MM.1S (cell line): ENCODE data around the gene SANBR.

Experiments
- DNase-seq: peaks from one replicate; pipeline ENCODE4 v3.0.0-alpha.2; 2015
- H2AFZ ChIP-seq: fragments of 300-600 bp; sonication (generic); 2 replicates; pipeline ENCODE4 v1.6.0; 2016; ENCODE audit warnings: antibody characterized with exemption, low read length
- H3F3A ChIP-seq: fragments of 300-600 bp; sonication (generic); 2 replicates; pipeline ENCODE4 v1.6.1; 2016; ENCODE audit warnings: mild to moderate bottlenecking, antibody characterized with exemption, low read length, moderate library complexity, mixed read lengths; ENCODE audit not compliant: insufficient read depth
- H3K27ac ChIP-seq: fragments of 300-600 bp; sonication (generic); 2 replicates; pipeline ENCODE4 v1.5.1; 2016; ENCODE audit warnings: mild to moderate bottlenecking, low read length
- H3K27me3 ChIP-seq: fragments of 300-600 bp; sonication (generic); replicated peaks from 2 replicates; pipeline ENCODE4 v1.6.0; 2016; ENCODE audit warnings: low read length; ENCODE audit not compliant: insufficient read depth
- H3K36me3 ChIP-seq: fragments of 300-600 bp; sonication (generic); replicated peaks from 2 replicates; pipeline ENCODE4 v1.6.1; 2016; ENCODE audit warnings: mild to moderate bottlenecking, low read length, mixed read lengths; ENCODE audit not compliant: insufficient read depth
- H3K4me1 ChIP-seq: fragments of 300-600 bp; sonication (generic); 2 replicates; pipeline ENCODE4 v1.6.1; 2016; ENCODE audit warnings: low read length, mixed read lengths
- H3K4me2 ChIP-seq: fragments of 300-600 bp; sonication (generic); 2 replicates; pipeline ENCODE4 v1.6.0; 2016; ENCODE audit warnings: low read depth, low read length
- H3K4me3 ChIP-seq: fragments of 300-600 bp; sonication (generic); 2 replicates; pipeline ENCODE4 v1.5.1; 2016; ENCODE audit warnings: low read length, mixed read lengths
- H3K79me2 ChIP-seq: fragments of 300-600 bp; sonication (generic); 2 replicates; pipeline ENCODE4 v1.6.1; 2016; ENCODE audit warnings: mixed run types, low read length, mixed read lengths
- H3K9ac ChIP-seq: fragments of 300-600 bp; sonication (generic); 2 replicates; pipeline ENCODE4 v1.6.1; 2016; ENCODE audit warnings: low read length, mixed read lengths
- H3K9me2 ChIP-seq: fragments of 300-600 bp; sonication (generic); replicated peaks from 2 replicates; pipeline ENCODE4 v1.6.1; 2016; ENCODE audit warnings: mild to moderate bottlenecking, low read length, mixed read lengths; ENCODE audit not compliant: insufficient read depth
- H3K9me3 ChIP-seq: fragments of 300-600 bp; sonication (generic); replicated peaks from 2 replicates; pipeline ENCODE4 v1.6.1; 2016; ENCODE audit warnings: mild to moderate bottlenecking, low read length, mixed read lengths; ENCODE audit not compliant: insufficient read depth
- H4K20me1 ChIP-seq: fragments of 300-600 bp; sonication (generic); 2 replicates; pipeline ENCODE4 v1.6.1; 2016; ENCODE audit warnings: mild to moderate bottlenecking, low read length, moderate library complexity, mixed read lengths; ENCODE audit not compliant: insufficient read depth
- CTCF ChIP-seq: fragments of 300-600 bp; sonication (generic); IDR thresholded peaks from 2 replicates; pipeline ENCODE4 v1.5.1; 2016; ENCODE audit warnings: antibody characterized with exemption, low read length, mixed read lengths
- EZH2 ChIP-seq: fragments of 300-600 bp; sonication (generic); optimal IDR thresholded peaks from 2 replicates; pipeline ENCODE3; 2017; ENCODE audit warnings: low read depth, mild to moderate bottlenecking, antibody characterized with exemption, low read length, mixed read lengths
- EZH2phosphoT487 ChIP-seq: fragments of 300-600 bp; sonication (generic); IDR thresholded peaks from 2 replicates; pipeline ENCODE4 v1.6.1; 2018; ENCODE audit warnings: antibody characterized with exemption, low read length

The SANBR gene

DNA sequence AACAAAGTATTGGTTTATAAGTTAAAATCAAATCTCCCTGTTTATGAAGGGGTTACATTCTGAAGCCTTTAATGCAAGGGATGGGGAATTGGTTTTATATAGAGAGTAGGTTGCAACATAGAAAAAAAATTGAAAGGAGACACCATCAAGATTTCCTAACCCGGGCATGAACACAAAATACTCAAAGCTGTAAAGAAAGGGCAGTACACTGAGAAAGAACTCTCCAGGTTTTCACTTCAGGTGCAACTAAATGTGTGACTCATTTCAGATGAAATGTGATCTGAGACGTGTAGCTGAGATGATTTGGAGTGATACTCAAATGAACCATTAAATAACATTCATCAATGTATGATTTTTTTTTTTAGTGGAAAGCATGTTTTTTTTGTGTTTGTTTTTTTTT is 43.6 kb downstream of the SANBR start:
- Histone ChIP-seq H3K4me2 (no peak overlapping the region), H3K9me2 (no peaks in the 10 kb centered on the region), H3K27me3 (no peaks in the 10 kb centered on the region), H3K9ac (no peak overlapping the region), H4K20me1 (no peaks in the 10 kb centered on the region), H3F3A (no peaks in the 10 kb centered on the region), H3K4me1 (no peaks in the 10 kb centered on the region), H3K9me3 (no peaks in the 10 kb centered on the region), H3K36me3 (no peaks in the 10 kb centered on the region), H3K4me3 (no peak overlapping the region), H3K79me2 (no peaks in the 10 kb centered on the region), H2AFZ (no peak overlapping the region), H3K27ac (no peak overlapping the region)
- no peak for DNase-seq
- TF ChIP-seq CTCF (no peak), EZH2phosphoT487 (no peak), EZH2 (no peak)

DNA sequence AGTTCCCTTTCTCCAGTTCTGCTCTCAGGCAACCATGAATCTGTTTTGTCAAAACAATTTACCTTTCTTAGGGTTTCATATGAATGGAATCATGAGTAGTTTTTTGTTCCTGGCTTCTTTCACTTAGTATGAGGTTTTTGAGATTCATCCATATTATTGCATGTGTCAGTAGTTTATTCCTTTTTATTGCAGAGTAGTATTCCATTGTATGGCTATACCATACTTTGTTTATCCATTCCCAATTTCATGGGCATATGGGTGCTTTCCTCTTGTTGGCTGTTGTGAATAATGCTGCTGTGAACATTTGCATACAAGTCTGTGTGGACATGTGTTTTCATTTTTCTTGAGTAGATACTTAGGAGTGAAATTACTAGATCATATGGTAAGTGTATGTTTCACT is 46.0 kb downstream of the SANBR start:
- Histone ChIP-seq H3K4me1 (no peaks in the 10 kb centered on the region), H3K27me3 (no peaks in the 10 kb centered on the region), H4K20me1 (no peaks in the 10 kb centered on the region), H3K9ac (no peak overlapping the region), H3K9me2 (no peaks in the 10 kb centered on the region), H3K4me3 (no peak overlapping the region), H3F3A (no peaks in the 10 kb centered on the region), H3K4me2 (no peak overlapping the region), H3K79me2 (no peaks in the 10 kb centered on the region), H3K9me3 (no peaks in the 10 kb centered on the region), H2AFZ (no peak overlapping the region), H3K27ac (no peak overlapping the region), H3K36me3 (no peaks in the 10 kb centered on the region)
- TF ChIP-seq CTCF (no peak), EZH2phosphoT487 (no peak)
- DNase-seq, result no peak

GRCh38 chr2:61114147-61114546 is 48.5 kb downstream of the SANBR start:
- DNase-seq, result no peak
- no peaks in the 10 kb centered on the region for H3K9me2 ChIP-seq
- H3K79me2 ChIP-seq, result no peaks in the 10 kb centered on the region
- peaks cover 10% of the 10 kb centered on the region for H3K4me1 ChIP-seq
- no peak overlapping the region for H3K4me3 ChIP-seq
- no peak overlapping the region for H3K27ac ChIP-seq
- H3K36me3 ChIP-seq, result no peaks in the 10 kb centered on the region
- H4K20me1 ChIP-seq, result no peaks in the 10 kb centered on the region
- H3K9me3 ChIP-seq, result no peaks in the 10 kb centered on the region
- H3K9ac ChIP-seq, result no peak overlapping the region
- no peak overlapping the region for H3K4me2 ChIP-seq
- no peaks in the 10 kb centered on the region for H3K27me3 ChIP-seq
- no peak overlapping the region for H2AFZ ChIP-seq
- H3F3A ChIP-seq, result no peaks in the 10 kb centered on the region
- TF ChIP-seq EZH2phosphoT487, result no peak
- TF ChIP-seq CTCF, result no peak
- TF ChIP-seq EZH2, result no peak
